ENCODE measurements around the gene CEACAM21.

CEACAM21 gene

GRCh38 chr19:41587101-41587837 is 11.3 kb downstream of the CEACAM21 start:
- DNase-seq = no peak

GRCh38 chr19:41587838-41588210 is 11.9 kb downstream of the CEACAM21 start:
- DNase-seq = no peak

DNA sequence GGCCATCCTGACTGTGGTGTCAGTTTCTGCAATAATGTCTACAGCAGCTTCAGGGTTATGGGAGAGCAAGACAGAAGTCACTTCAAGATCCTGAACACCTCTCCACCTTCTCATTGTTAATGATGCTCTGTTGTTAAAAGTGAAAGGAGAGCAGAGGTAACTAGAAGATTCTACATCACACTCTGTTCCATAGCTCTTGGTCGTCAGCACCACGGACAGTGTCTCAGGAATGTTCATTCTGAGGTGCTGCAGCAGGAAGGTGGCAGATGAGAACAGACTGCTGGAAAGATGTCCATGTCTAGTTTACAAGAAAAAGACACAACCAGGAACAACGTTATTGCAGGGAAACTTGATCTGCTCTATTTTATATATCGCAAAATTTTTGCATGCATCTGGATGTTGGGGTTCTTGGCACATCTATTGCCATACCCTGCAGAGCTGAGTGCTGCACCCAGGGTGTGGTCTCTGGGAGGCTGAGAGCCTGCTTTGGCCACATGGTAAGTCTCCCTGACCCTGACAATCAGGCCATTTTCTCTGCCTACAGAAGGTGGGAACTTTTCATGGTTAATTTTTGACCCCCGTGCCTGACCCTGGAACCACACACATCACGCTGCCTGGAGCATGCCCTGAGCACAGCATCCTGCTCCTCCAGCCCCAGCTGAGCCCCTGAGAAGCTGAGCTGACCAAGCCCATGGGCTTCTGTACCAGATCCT is 12.7 kb downstream of the CEACAM21 start:
- no peak for DNase-seq

DNA sequence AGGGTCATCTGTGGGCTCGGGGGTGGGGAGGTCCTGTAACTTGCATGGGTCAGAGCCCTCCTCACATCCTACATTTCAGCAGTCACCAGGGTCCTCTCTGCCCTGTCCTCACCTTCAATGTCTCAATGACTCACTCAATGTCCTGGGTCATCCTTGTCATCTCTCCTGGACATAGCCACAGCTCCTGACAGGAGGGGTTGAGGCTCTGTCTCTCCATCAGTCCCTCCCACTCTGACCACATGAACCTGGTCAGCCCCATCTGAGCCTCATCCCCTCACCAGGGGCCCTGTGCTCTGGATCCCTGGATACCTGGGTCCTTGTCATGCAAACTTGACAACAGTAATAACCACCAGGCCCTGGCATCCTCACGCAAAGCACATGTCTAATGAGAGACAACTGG is 13.4 kb downstream of the CEACAM21 start:
- no peak for DNase-seq

DNA sequence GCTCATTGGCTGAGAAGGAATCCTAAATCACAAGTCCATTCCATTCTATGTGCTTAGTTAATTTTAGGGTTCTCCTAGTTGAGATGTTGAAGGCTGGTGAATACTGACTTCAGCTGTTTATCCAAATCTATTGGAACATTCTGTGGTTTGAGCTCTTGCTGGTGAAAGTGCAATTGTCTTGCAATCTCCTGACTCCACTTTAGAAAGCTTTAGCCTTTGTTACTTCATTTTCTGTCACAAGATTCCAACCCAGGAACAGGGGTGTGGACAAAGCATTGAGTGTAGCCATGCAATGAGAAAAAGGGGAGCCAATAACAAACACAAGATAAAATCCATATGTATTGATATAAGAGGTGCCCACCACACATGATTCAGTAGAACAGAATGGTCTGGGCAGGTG is 15.0 kb downstream of the CEACAM21 start:
- DNase-seq = no peak

- no peak for DNase-seq
Observed at GRCh38 chr19:41591951-41592562, 16.1 kb downstream of the CEACAM21 start.

GRCh38 chr19:41595258-41595889 is 19.4 kb downstream of the CEACAM21 start:
- peak; percentile 61 for DNase-seq

- DNase-seq = no peak
Observed at GRCh38 chr19:41595890-41596280, 19.9 kb downstream of the CEACAM21 start.

GRCh38 chr19:41597600-41598041 is 21.7 kb downstream of the CEACAM21 start:
- DNase-seq = peak; percentile 39

DNA sequence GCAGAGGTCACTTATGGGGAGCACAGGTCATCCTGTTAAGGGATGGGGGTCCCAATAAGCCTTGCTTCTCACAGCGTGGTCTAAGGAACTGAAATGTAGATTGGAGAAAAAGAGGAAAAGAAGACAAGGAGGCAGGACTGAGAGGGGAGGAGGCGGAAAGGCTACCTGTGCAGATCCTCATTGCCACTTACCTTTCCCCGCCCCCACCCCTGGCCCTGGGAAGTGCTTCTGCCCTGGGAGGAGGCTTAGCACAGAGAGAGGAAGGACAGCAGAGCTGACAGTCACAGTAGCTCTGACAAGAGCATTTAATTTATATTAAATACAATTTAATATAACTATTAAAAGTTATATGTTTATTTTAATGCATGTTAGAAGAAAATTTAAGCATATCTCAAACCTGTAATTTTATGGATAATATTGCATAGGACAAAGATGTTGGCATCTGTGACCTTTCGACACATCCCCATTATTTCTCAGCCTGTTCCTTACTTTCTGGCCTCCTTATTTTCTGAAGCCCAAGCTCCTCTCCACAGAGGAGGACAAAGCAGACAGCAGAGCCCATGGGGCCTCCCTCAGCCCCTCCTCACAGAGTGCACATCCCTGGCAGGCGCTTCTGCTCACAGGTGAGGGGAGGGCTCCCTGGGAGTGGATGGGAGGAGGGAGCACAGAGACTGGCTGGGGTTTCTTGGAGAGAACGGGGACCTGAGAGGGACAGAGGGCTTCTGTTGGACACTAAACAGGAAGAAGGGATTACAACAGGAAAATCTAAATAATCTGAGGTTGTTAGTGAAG is 23.4 kb downstream of the CEACAM21 start:
- no peak for DNase-seq

DNA sequence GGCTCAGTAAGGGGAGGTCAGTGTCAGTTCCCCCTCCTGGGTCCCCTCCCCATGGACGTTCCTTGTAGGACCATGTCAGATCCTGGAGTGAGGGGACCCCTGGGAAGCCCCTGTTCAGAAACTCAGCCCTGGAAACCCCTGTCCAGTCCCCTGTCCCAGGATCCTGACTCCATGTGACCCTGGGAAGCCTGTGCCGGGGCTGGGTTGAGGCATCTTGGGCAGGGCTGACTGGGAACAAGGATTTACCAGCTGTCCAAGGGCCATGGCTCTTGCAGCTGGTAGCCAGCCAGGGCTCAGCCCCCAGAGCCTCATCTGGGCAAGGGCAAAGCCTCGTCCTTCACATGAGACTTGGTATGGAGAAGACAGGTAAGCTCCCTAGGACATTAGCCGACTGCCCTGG is 25.8 kb downstream of the CEACAM21 start:
- no peak for DNase-seq

DNA sequence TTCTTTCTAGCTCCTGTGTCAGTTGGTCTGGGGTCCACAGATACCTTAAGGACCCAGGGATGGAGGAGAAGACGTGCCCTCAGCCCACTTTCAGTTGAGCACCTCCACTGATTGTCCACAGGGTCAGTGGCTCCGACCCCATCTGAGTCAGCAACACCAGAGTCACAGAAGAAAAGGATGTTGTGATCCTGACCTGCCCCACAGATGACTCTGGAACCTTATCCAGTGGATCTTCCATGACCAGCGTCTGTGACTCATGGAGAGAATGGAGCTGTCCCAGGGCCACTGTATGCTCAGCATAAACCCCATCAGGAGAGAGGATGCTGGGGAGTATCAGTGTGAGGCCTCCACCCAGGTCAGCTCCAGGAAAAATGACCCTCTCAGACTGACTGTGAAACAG is 28.9 kb downstream of the CEACAM21 start:
- DNase-seq = no peak

DNA sequence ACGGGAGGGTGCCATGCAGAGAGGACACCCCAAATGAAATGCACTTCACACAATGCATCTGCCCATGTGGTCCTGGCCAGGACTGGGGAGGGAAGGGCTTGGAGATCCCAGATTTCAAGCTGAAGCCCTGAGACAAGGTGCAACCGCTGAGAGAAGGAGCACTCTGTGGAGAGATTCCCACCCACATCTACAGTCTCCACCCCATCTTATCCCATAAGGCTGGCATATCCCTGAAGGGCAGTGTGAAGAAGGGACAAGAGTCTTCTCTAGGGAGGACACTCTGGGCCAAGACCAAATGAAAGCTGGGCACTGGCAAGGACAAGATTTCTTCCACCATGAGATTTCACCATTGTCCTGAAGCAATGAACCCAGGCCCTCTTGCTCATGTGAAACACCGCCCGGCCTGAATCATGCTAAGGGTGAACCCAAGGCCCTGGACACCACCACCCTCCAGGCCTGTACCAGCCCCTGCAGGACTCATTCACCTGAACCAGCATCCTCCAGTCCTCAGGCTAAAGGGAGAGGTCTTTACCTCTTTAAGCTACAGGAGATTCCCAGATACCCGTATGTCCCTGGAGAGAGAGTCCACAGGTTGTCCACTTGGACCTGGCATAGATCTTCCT is 30.4 kb downstream of the CEACAM21 start:
- no peak for DNase-seq

- no peak for DNase-seq
Observed at GRCh38 chr19:41607668-41608067, 31.7 kb downstream of the CEACAM21 start.

DNA sequence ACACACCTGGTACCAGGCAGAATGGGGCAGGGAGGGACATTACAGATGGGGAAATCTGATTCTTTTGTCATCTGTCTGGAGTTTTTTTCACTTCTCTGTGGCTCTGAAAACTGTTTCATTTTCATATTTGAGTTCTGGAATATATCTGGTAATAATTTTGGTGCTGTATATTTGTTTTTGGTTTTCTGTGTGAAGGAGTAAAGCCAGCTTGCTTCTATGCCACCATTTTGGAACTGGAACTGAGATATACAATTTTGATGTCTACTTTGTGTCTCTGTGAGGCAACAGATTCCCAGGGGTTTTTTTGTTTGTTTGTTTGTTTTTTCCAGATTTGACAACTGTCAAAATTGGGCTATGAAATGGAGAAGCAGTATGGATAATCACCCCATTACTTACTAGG is 34.8 kb downstream of the CEACAM21 start:
- DNase-seq = no peak

GRCh38 chr19:41612483-41612882 is 36.5 kb downstream of the CEACAM21 start:
- no peak for DNase-seq

GRCh38 chr19:41615207-41615606 is 39.2 kb downstream of the CEACAM21 start:
- DNase-seq = no peak

- no peak for DNase-seq
Observed at GRCh38 chr19:41616792-41617621, 41.0 kb downstream of the CEACAM21 start.

GRCh38 chr19:41617941-41618730 is 42.2 kb downstream of the CEACAM21 start:
- no peak for DNase-seq

DNA sequence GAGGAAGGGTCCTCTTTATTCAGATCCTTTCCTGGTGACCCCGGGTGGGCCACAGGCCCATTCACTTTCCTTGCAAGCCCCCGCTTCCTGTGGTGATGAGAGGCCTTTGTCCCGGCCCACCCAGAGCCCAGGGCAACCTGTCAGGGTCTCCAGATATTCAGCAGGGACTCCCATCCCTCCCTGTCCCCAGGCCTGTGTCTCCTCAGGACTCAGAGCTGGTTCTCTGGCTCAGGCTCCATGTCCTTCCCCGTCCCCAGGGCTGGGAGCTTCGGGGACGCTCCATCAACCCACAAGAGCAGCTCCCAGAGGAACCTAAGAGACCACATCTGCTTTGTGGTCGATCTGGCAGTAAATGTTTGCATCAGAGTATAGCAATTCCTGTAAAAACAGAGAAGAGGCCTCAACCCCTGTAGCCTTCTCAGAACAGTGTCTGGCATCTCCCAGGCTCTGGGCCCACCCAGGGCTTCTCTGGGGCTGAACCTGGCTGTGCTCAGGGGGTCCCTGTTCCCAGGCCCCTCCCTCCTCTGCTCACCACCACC is 43.1 kb downstream of the CEACAM21 start:
- DNase-seq = no peak
